ENCODE data around the gene PPP2R5D. TPM values are rescaled to one million over a fixed set of nuclear protein-coding genes. Genes with fewer than 3 reads are reported as not detected.

PPP2R5D gene
- total RNA-seq, 4 donors from 2014 or later, result 44.3 to 68.2 (median 52.6) TPM

DNA sequence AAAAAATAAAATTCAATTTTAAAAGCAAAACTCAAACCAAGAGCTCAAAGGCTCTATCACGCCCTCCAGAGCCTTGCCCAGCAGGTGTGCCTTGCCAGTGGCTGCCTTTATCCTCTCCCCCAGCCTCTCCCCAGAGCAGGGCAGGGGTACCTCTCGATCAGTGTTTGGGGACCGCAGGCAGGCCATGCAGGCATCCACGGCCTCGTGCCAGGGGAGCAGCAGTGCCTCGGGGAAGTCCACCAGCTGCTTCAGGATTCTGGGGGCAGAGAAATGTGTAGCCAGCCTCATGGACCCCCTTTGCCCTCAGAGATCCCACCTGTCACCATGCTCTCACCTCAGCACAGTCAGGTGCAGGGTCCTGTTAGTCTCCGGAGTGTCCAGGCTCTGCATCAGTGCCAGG, 63.6 kb downstream of the PPP2R5D start:
- Histone ChIP-seq H3K9me3 (no peaks in the 10 kb centered on the region), H3K4me1 (peaks cover 0 to 5% of the 10 kb centered on the region in 2 donors), H3K27me3 (no peaks in the 10 kb centered on the region), H3K36me3 (peaks cover 0 to 40% of the 10 kb centered on the region in 2 donors), H3K27ac (no peak overlapping the region), H3K4me3 (no peak overlapping the region)
- no peak for TF ChIP-seq POLR2A (IDR thresholded peaks at IDR 0.05)
- TF ChIP-seq, protein P1, sequence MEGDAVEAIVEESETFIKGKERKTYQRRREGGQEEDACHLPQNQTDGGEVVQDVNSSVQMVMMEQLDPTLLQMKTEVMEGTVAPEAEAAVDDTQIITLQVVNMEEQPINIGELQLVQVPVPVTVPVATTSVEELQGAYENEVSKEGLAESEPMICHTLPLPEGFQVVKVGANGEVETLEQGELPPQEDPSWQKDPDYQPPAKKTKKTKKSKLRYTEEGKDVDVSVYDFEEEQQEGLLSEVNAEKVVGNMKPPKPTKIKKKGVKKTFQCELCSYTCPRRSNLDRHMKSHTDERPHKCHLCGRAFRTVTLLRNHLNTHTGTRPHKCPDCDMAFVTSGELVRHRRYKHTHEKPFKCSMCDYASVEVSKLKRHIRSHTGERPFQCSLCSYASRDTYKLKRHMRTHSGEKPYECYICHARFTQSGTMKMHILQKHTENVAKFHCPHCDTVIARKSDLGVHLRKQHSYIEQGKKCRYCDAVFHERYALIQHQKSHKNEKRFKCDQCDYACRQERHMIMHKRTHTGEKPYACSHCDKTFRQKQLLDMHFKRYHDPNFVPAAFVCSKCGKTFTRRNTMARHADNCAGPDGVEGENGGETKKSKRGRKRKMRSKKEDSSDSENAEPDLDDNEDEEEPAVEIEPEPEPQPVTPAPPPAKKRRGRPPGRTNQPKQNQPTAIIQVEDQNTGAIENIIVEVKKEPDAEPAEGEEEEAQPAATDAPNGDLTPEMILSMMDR (IDR thresholded peaks at IDR 0.05 in 4 of 5, conservative IDR thresholded peaks at IDR 0.05 in 1 of 5), result no peak
- in situ Hi-C loops (cut with MboI; ENCODE audit: low sequenced_read_pairs in 4 of 4) (no loop called here), intact Hi-C loops (cut with DNase I; ENCODE audit: low total_unique reads) (no loop called here)
- DNase-seq (no peak), ATAC-seq (no peak)

GRCh38 chr6:43050981-43051380, 66.6 kb downstream of the PPP2R5D start:
- intact Hi-C loops (cut with DNase I; ENCODE audit: low total_unique reads) (loop anchor here (10.0 kb wide), 1 partner anchor 306 kb away; the partner anchor contains the start of gene TBCC), in situ Hi-C loops (cut with MboI; ENCODE audit: low sequenced_read_pairs in 4 of 4) (no loop called here)
- H3K9me3 ChIP-seq, result no peaks in the 10 kb centered on the region
- H3K36me3 ChIP-seq, result peaks cover 0 to 29% of the 10 kb centered on the region in 2 donors
- ATAC-seq (no peak), DNase-seq (no peak)
- H3K4me1 ChIP-seq, result peaks cover 7 to 14% of the 10 kb centered on the region in 2 donors
- H3K4me3 ChIP-seq, result no peak overlapping the region
- H3K27ac ChIP-seq, result no peak overlapping the region
- H3K27me3 ChIP-seq, result no peaks in the 10 kb centered on the region
- TF ChIP-seq, protein P1 (IDR thresholded peaks at IDR 0.05 in 4 of 5, conservative IDR thresholded peaks at IDR 0.05 in 1 of 5), result no peak
- no peak for TF ChIP-seq POLR2A (IDR thresholded peaks at IDR 0.05)

DNA sequence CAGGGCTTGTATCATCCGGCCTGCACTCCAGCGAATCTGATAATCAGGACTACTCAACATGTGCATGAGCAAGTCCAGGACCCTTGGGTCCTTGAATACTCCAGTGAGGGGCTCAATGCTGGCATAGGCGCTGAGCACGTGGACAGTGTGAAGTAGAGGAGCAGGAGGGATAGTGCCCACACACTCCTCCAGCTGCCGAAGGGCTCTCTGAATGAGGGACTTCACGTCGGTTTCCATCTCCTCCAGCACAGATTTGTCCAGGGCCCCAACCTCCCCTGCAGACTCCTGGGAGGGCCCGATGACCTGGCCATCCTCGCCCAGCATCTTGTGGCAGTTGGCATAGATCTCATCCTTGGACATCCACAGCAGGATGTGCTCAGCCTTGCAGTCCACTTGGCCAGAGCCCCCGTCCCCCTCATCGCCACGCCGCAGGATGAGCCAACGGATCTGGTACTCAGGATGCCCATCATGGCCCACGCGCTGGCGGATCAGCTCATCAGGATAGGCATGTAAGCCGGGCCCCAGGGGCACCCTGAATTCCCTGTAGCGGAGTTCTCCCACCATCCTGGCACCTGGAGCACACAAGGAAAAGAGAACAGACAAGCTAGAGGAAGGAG, 68.0 kb downstream of the PPP2R5D start:
- Histone ChIP-seq H3K4me3 (peak overlapping the region in 1 of 4 donors; percentile 69), H3K36me3 (peaks cover 0 to 37% of the 10 kb centered on the region in 2 donors), H3K27ac (peak overlapping the region in 3 of 4 donors; percentile 86 to 98 (median 90)), H3K27me3 (no peaks in the 10 kb centered on the region), H3K4me1 (peaks cover 7 to 15% of the 10 kb centered on the region in 2 donors), H3K9me3 (no peaks in the 10 kb centered on the region)
- intact Hi-C loops (cut with DNase I; ENCODE audit: low total_unique reads), result loop anchor here (10.0 kb wide), 1 partner anchor 308 kb away; the partner anchor contains the start of gene TBCC
- in situ Hi-C loops (cut with MboI; ENCODE audit: low sequenced_read_pairs in 4 of 4), result no loop called here
- DNase-seq (no peak), ATAC-seq (no peak)
- no peak for TF ChIP-seq POLR2A (IDR thresholded peaks at IDR 0.05)
- TF ChIP-seq, protein P1 (IDR thresholded peaks at IDR 0.05 in 4 of 5, conservative IDR thresholded peaks at IDR 0.05 in 1 of 5), result no peak

DNA sequence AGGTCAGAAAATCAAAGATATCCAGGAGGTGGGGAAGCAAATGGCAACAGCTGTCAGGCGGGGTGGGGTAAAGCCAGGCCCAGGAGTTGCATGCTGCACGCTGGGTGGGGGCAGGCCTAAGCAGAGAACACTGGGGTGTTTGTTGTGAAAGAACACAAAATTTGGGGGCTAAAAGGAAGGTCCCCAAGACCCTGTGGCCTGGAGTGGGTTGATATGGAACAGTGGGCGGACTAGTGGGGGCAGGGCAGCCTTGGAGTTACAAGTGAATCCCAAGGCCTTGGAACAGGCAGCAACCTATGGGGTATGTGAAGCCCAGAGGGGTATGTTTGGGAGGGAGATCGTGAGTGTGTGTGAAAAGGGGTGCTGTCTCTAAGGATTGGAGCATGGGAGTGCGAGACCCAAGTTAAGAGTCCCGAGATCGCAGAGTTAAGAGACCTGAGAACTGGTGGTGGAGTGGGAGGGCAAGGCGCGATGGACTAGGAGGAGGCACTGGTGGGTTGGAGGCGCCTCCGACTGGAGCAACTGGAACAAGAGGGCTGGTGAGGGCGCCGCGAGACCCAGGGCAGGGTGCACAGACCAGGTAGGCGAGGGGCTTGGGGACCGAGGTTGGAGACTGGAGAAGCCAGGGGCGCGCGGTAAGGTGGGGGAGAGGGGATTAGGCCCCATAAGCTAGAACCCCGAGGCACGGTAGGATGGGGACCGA, 68.6 kb downstream of the PPP2R5D start:
- peak; percentile 40 to 41 for ATAC-seq
- intact Hi-C loops (cut with DNase I; ENCODE audit: low total_unique reads), result loop anchor here (1.0 to 10.0 kb wide), 2 partner anchors 17 to 308 kb away; partner anchors contain the start of gene TBCC
- TF ChIP-seq, protein P1 (IDR thresholded peaks at IDR 0.05 in 4 of 5, conservative IDR thresholded peaks at IDR 0.05 in 1 of 5), result no peak
- no peak for TF ChIP-seq POLR2A (IDR thresholded peaks at IDR 0.05)
- Histone ChIP-seq H3K4me3 (peak overlapping the region; percentile 39 to 86 (median 74)), H3K27ac (peak overlapping the region; percentile 86 to 98 (median 92)), H3K36me3 (peaks cover 0 to 41% of the 10 kb centered on the region in 2 donors), H3K27me3 (no peaks in the 10 kb centered on the region), H3K9me3 (no peaks in the 10 kb centered on the region), H3K4me1 (peaks cover 8 to 20% of the 10 kb centered on the region in 2 donors)
- in situ Hi-C loops (cut with MboI; ENCODE audit: low sequenced_read_pairs in 4 of 4), result no loop called here
- peak in 1 of 2 donors; percentile 38 for DNase-seq

Data from gastrocnemius medialis (tissue), 4 donors.